ENCODE data around the gene EDEM3.

The EDEM3 gene

GRCh38 chr1:184743062-184743756 lies 11.4 kb downstream of the EDEM3 start:
- Histone ChIP-seq H3K4me1 (ENCODE audit: control insufficient read depth in 5 of 5, insufficient read depth in 5 of 5, low read length in 5 of 5) (peaks cover 0 to 21% (median 17%) of the 10 kb centered on the region in 5 donors), H3K27ac (ENCODE audit: low read depth, low read length) (no peak overlapping the region), H3K36me3 (ENCODE audit: control insufficient read depth in 5 of 5, insufficient read depth in 5 of 5, low read length in 5 of 5) (no peaks in the 10 kb centered on the region), H3K9ac (ENCODE audit: low read length in 5 of 5) (no peak overlapping the region), H3K27me3 (ENCODE audit: control insufficient read depth in 5 of 5, insufficient read depth in 4 of 5, low read length in 5 of 5) (no peaks in the 10 kb centered on the region), H3K9me3 (ENCODE audit: control insufficient read depth in 5 of 5, low read length in 5 of 5) (no peaks in the 10 kb centered on the region), H3K4me3 (ENCODE audit: low read depth in 1 of 5, low read length in 5 of 5) (no peak overlapping the region)

- Histone ChIP-seq H3K27ac (ENCODE audit: low read depth, low read length) (no peak overlapping the region), H3K36me3 (ENCODE audit: control insufficient read depth in 5 of 5, insufficient read depth in 5 of 5, low read length in 5 of 5) (peaks cover 5 to 15% (median 8%) of the 10 kb centered on the region in 5 donors), H3K9me3 (ENCODE audit: control insufficient read depth in 5 of 5, low read length in 5 of 5) (no peaks in the 10 kb centered on the region), H3K4me3 (ENCODE audit: low read depth in 1 of 5, low read length in 5 of 5) (no peak overlapping the region), H3K4me1 (ENCODE audit: control insufficient read depth in 5 of 5, insufficient read depth in 5 of 5, low read length in 5 of 5) (peaks cover 0 to 4% (median 3%) of the 10 kb centered on the region in 5 donors), H3K27me3 (ENCODE audit: control insufficient read depth in 5 of 5, insufficient read depth in 4 of 5, low read length in 5 of 5) (no peaks in the 10 kb centered on the region), H3K9ac (ENCODE audit: low read length in 5 of 5) (no peak overlapping the region)
These were observed 14.3 kb downstream of the EDEM3 start for GRCh38 chr1:184740344-184740743.

GRCh38 chr1:184739796-184740195 lies 14.9 kb downstream of the EDEM3 start:
- Histone ChIP-seq H3K4me3 (ENCODE audit: low read depth in 1 of 5, low read length in 5 of 5) (no peak overlapping the region), H3K36me3 (ENCODE audit: control insufficient read depth in 5 of 5, insufficient read depth in 5 of 5, low read length in 5 of 5) (peaks cover 8 to 21% (median 13%) of the 10 kb centered on the region in 5 donors), H3K27me3 (ENCODE audit: control insufficient read depth in 5 of 5, insufficient read depth in 4 of 5, low read length in 5 of 5) (no peaks in the 10 kb centered on the region), H3K27ac (ENCODE audit: low read depth, low read length) (no peak overlapping the region), H3K9me3 (ENCODE audit: control insufficient read depth in 5 of 5, low read length in 5 of 5) (no peaks in the 10 kb centered on the region), H3K4me1 (ENCODE audit: control insufficient read depth in 5 of 5, insufficient read depth in 5 of 5, low read length in 5 of 5) (no peaks in the 10 kb centered on the region), H3K9ac (ENCODE audit: low read length in 5 of 5) (no peak overlapping the region)

GRCh38 chr1:184739070-184739469 lies 15.6 kb downstream of the EDEM3 start:
- Histone ChIP-seq H3K4me1 (ENCODE audit: control insufficient read depth in 5 of 5, insufficient read depth in 5 of 5, low read length in 5 of 5) (no peaks in the 10 kb centered on the region), H3K36me3 (ENCODE audit: control insufficient read depth in 5 of 5, insufficient read depth in 5 of 5, low read length in 5 of 5) (peaks cover 8 to 23% (median 15%) of the 10 kb centered on the region in 5 donors), H3K4me3 (ENCODE audit: low read depth in 1 of 5, low read length in 5 of 5) (no peak overlapping the region), H3K27me3 (ENCODE audit: control insufficient read depth in 5 of 5, insufficient read depth in 4 of 5, low read length in 5 of 5) (no peaks in the 10 kb centered on the region), H3K9ac (ENCODE audit: low read length in 5 of 5) (no peak overlapping the region), H3K9me3 (ENCODE audit: control insufficient read depth in 5 of 5, low read length in 5 of 5) (no peaks in the 10 kb centered on the region), H3K27ac (ENCODE audit: low read depth, low read length) (no peak overlapping the region)

- H3K27ac ChIP-seq (ENCODE audit: low read depth, low read length) = no peak overlapping the region
- H3K27me3 ChIP-seq (ENCODE audit: control insufficient read depth in 5 of 5, insufficient read depth in 4 of 5, low read length in 5 of 5) = no peaks in the 10 kb centered on the region
- no peaks in the 10 kb centered on the region for H3K9me3 ChIP-seq (ENCODE audit: control insufficient read depth in 5 of 5, low read length in 5 of 5)
- H3K9ac ChIP-seq (ENCODE audit: low read length in 5 of 5) = no peak overlapping the region
- no peaks in the 10 kb centered on the region for H3K4me1 ChIP-seq (ENCODE audit: control insufficient read depth in 5 of 5, insufficient read depth in 5 of 5, low read length in 5 of 5)
- H3K36me3 ChIP-seq (ENCODE audit: control insufficient read depth in 5 of 5, insufficient read depth in 5 of 5, low read length in 5 of 5) = peaks cover 24 to 46% (median 37%) of the 10 kb centered on the region in 5 donors
- no peak overlapping the region for H3K4me3 ChIP-seq (ENCODE audit: low read depth in 1 of 5, low read length in 5 of 5)
These were observed 19.7 kb downstream of the EDEM3 start for GRCh38 chr1:184734980-184735379.

GRCh38 chr1:184724843-184725242 lies 29.8 kb downstream of the EDEM3 start:
- Histone ChIP-seq H3K9me3 (ENCODE audit: control insufficient read depth in 5 of 5, low read length in 5 of 5) (no peaks in the 10 kb centered on the region), H3K36me3 (ENCODE audit: control insufficient read depth in 5 of 5, insufficient read depth in 5 of 5, low read length in 5 of 5) (peaks cover 31 to 52% (median 43%) of the 10 kb centered on the region in 5 donors), H3K4me1 (ENCODE audit: control insufficient read depth in 5 of 5, insufficient read depth in 5 of 5, low read length in 5 of 5) (no peaks in the 10 kb centered on the region), H3K27ac (ENCODE audit: low read depth, low read length) (no peak overlapping the region), H3K9ac (ENCODE audit: low read length in 5 of 5) (no peak overlapping the region), H3K4me3 (ENCODE audit: low read depth in 1 of 5, low read length in 5 of 5) (no peak overlapping the region), H3K27me3 (ENCODE audit: control insufficient read depth in 5 of 5, insufficient read depth in 4 of 5, low read length in 5 of 5) (no peaks in the 10 kb centered on the region)

GRCh38 chr1:184716158-184716557 lies 38.5 kb downstream of the EDEM3 start:
- H3K9me3 ChIP-seq (ENCODE audit: control insufficient read depth in 5 of 5, low read length in 5 of 5) = no peaks in the 10 kb centered on the region
- no peak overlapping the region for H3K9ac ChIP-seq (ENCODE audit: low read length in 5 of 5)
- H3K4me3 ChIP-seq (ENCODE audit: low read depth in 1 of 5, low read length in 5 of 5) = no peak overlapping the region
- H3K27me3 ChIP-seq (ENCODE audit: control insufficient read depth in 5 of 5, insufficient read depth in 4 of 5, low read length in 5 of 5) = no peaks in the 10 kb centered on the region
- no peak overlapping the region for H3K27ac ChIP-seq (ENCODE audit: low read depth, low read length)
- H3K4me1 ChIP-seq (ENCODE audit: control insufficient read depth in 5 of 5, insufficient read depth in 5 of 5, low read length in 5 of 5) = no peaks in the 10 kb centered on the region
- H3K36me3 ChIP-seq (ENCODE audit: control insufficient read depth in 5 of 5, insufficient read depth in 5 of 5, low read length in 5 of 5) = peaks cover 61 to 88% (median 65%) of the 10 kb centered on the region in 5 donors

- H3K4me3 ChIP-seq (ENCODE audit: low read depth in 1 of 5, low read length in 5 of 5) = no peak overlapping the region
- H3K27me3 ChIP-seq (ENCODE audit: control insufficient read depth in 5 of 5, insufficient read depth in 4 of 5, low read length in 5 of 5) = no peaks in the 10 kb centered on the region
- no peaks in the 10 kb centered on the region for H3K9me3 ChIP-seq (ENCODE audit: control insufficient read depth in 5 of 5, low read length in 5 of 5)
- H3K36me3 ChIP-seq (ENCODE audit: control insufficient read depth in 5 of 5, insufficient read depth in 5 of 5, low read length in 5 of 5) = peaks cover 58 to 91% (median 67%) of the 10 kb centered on the region in 5 donors
- no peak overlapping the region for H3K9ac ChIP-seq (ENCODE audit: low read length in 5 of 5)
- H3K27ac ChIP-seq (ENCODE audit: low read depth, low read length) = no peak overlapping the region
- H3K4me1 ChIP-seq (ENCODE audit: control insufficient read depth in 5 of 5, insufficient read depth in 5 of 5, low read length in 5 of 5) = peaks cover 0 to 3% (median 0%) of the 10 kb centered on the region in 5 donors
These were observed 45.2 kb downstream of the EDEM3 start for GRCh38 chr1:184709418-184709817.

GRCh38 chr1:184708084-184708676 lies 46.5 kb downstream of the EDEM3 start:
- Histone ChIP-seq H3K27ac (ENCODE audit: low read depth, low read length) (no peak overlapping the region), H3K4me3 (ENCODE audit: low read depth in 1 of 5, low read length in 5 of 5) (no peak overlapping the region), H3K27me3 (ENCODE audit: control insufficient read depth in 5 of 5, insufficient read depth in 4 of 5, low read length in 5 of 5) (no peaks in the 10 kb centered on the region), H3K9me3 (ENCODE audit: control insufficient read depth in 5 of 5, low read length in 5 of 5) (no peaks in the 10 kb centered on the region), H3K36me3 (ENCODE audit: control insufficient read depth in 5 of 5, insufficient read depth in 5 of 5, low read length in 5 of 5) (peaks cover 54 to 88% (median 66%) of the 10 kb centered on the region in 5 donors), H3K9ac (ENCODE audit: low read length in 5 of 5) (no peak overlapping the region), H3K4me1 (ENCODE audit: control insufficient read depth in 5 of 5, insufficient read depth in 5 of 5, low read length in 5 of 5) (peaks cover 0 to 3% (median 0%) of the 10 kb centered on the region in 5 donors)

GRCh38 chr1:184705271-184705670 lies 49.4 kb downstream of the EDEM3 start:
- H3K4me1 ChIP-seq (ENCODE audit: control insufficient read depth in 5 of 5, insufficient read depth in 5 of 5, low read length in 5 of 5) = peaks cover 0 to 10% (median 0%) of the 10 kb centered on the region in 5 donors

More at GRCh38 chr1:184705271-184705670, 49.4 kb downstream of the EDEM3 start:
- H3K27ac ChIP-seq (ENCODE audit: low read depth, low read length) = no peak overlapping the region
- H3K4me3 ChIP-seq (ENCODE audit: low read depth in 1 of 5, low read length in 5 of 5) = no peak overlapping the region
- no peak overlapping the region for H3K9ac ChIP-seq (ENCODE audit: low read length in 5 of 5)
- no peaks in the 10 kb centered on the region for H3K9me3 ChIP-seq (ENCODE audit: control insufficient read depth in 5 of 5, low read length in 5 of 5)
- no peaks in the 10 kb centered on the region for H3K27me3 ChIP-seq (ENCODE audit: control insufficient read depth in 5 of 5, insufficient read depth in 4 of 5, low read length in 5 of 5)
- peaks cover 55 to 82% (median 65%) of the 10 kb centered on the region in 5 donors for H3K36me3 ChIP-seq (ENCODE audit: control insufficient read depth in 5 of 5, insufficient read depth in 5 of 5, low read length in 5 of 5)
